CD4-positive, alpha-beta T cell treated with Interleukin-17A for 4 hours (primary cell): ENCODE measurements around the gene SLC25A13.
"Not testable (repeated sequence)": the region's sequence is repeated elsewhere in the genome, so short reads cannot be mapped to it uniquely, and the experiment has no call there.

Experiments
- DNase-seq: peaks from one replicate; pipeline ENCODE4 v3.0.0-alpha.2; 2020; ENCODE audit warnings: mixed read lengths

SLC25A13 gene

GRCh38 chr7:96321031-96321657 lies 754 bp downstream of the SLC25A13 start:
- peak; percentile 63 for DNase-seq

- DNase-seq, result no peak
Observed at GRCh38 chr7:96320442-96320841, 1.5 kb downstream of the SLC25A13 start.

GRCh38 chr7:96319439-96319838 lies 2.5 kb downstream of the SLC25A13 start:
- no peak for DNase-seq

- no peak for DNase-seq
Observed at GRCh38 chr7:96316949-96317348, 4.9 kb downstream of the SLC25A13 start.

- no peak for DNase-seq
Observed at GRCh38 chr7:96315125-96315512, 6.8 kb downstream of the SLC25A13 start.

- DNase-seq, result no peak
Observed at GRCh38 chr7:96314402-96315124, 7.3 kb downstream of the SLC25A13 start.

- DNase-seq, result no peak
Observed at GRCh38 chr7:96313940-96314339, 8.0 kb downstream of the SLC25A13 start.

GRCh38 chr7:96312502-96312901 lies 9.4 kb downstream of the SLC25A13 start:
- no peak for DNase-seq

GRCh38 chr7:96311967-96312366 lies 9.9 kb downstream of the SLC25A13 start:
- no peak for DNase-seq

- DNase-seq, result no peak
Observed at GRCh38 chr7:96310110-96310509, 11.8 kb downstream of the SLC25A13 start.

- no peak for DNase-seq
Observed at GRCh38 chr7:96308950-96309263, 13.0 kb downstream of the SLC25A13 start.

GRCh38 chr7:96308253-96308949 lies 13.5 kb downstream of the SLC25A13 start:
- DNase-seq, result no peak

GRCh38 chr7:96306385-96307125 lies 15.3 kb downstream of the SLC25A13 start:
- no peak for DNase-seq

- DNase-seq, result no peak
Observed at GRCh38 chr7:96305915-96306314, 16.0 kb downstream of the SLC25A13 start.

- no peak for DNase-seq
Observed at GRCh38 chr7:96304573-96304972, 17.3 kb downstream of the SLC25A13 start.

GRCh38 chr7:96303686-96304443 lies 18.0 kb downstream of the SLC25A13 start:
- no peak for DNase-seq

- DNase-seq, result no peak
Observed at GRCh38 chr7:96303105-96303685, 18.7 kb downstream of the SLC25A13 start.

GRCh38 chr7:96300986-96301385 lies 20.9 kb downstream of the SLC25A13 start:
- DNase-seq, result no peak

- no peak for DNase-seq
Observed at GRCh38 chr7:96300502-96300901, 21.4 kb downstream of the SLC25A13 start.

GRCh38 chr7:96299496-96299895 lies 22.4 kb downstream of the SLC25A13 start:
- DNase-seq, result no peak

GRCh38 chr7:96297876-96298275 lies 24.0 kb downstream of the SLC25A13 start:
- DNase-seq, result no peak

GRCh38 chr7:96297446-96297845 lies 24.5 kb downstream of the SLC25A13 start:
- not testable (repeated sequence) for DNase-seq
